ENCODE data around the gene TNFRSF6B. TPM values are rescaled to one million over a fixed set of nuclear protein-coding genes. Genes with fewer than 3 reads are reported as not detected.
"Not testable (repeated sequence)": the region's sequence is repeated elsewhere in the genome, so short reads cannot be mapped to it uniquely, and the experiment has no call there.

The TNFRSF6B gene
- total and polyA plus RNA-seq, 2 of the 4 experiments (the other 2 are of a cell fraction): 1.3 to 11.0 TPM

- H2BK5ac ChIP-seq (ENCODE audit: low read depth, low read length, poor library complexity, severe bottlenecking); H3K4me3 ChIP-seq (ENCODE audit: insufficient read depth, low read depth, low read length); H3K9me1 ChIP-seq (ENCODE audit: insufficient read depth, low read length); H3K27ac ChIP-seq (ENCODE audit: insufficient read depth, low read length); H2BK20ac ChIP-seq (ENCODE audit: low read depth, low read length); H3K79me1 ChIP-seq (ENCODE audit: low read depth in 1 of 2, low read length in 2 of 2); H3K4me2 ChIP-seq (ENCODE audit: low read depth, low read length); H2AK9ac ChIP-seq (replicated peaks; ENCODE audit: low read depth, low read length, poor library complexity); H3K14ac ChIP-seq (replicated peaks; ENCODE audit: low read depth, low read length); H3K56ac ChIP-seq (ENCODE audit: extremely low read depth, insufficient read depth, low read length); H3K9me3 ChIP-seq (ENCODE audit: control insufficient read depth, insufficient read depth, low read length); H4K91ac ChIP-seq (ENCODE audit: insufficient read depth, low read depth, low read length); dilution Hi-C loops (cut with HindIII; ENCODE audit: low sequenced_read_pairs, unreplicated experiment); DNase-seq; H2AFZ ChIP-seq (replicated peaks; ENCODE audit: low read length, poor library complexity); H3K23ac ChIP-seq (ENCODE audit: low read depth, low read length); H4K8ac ChIP-seq (ENCODE audit: low read depth in 2 of 2, low read length in 2 of 2); H2AK5ac ChIP-seq (ENCODE audit: low read depth, low read length); H3K18ac ChIP-seq (ENCODE audit: low read depth, low read length); POLR2A ChIA-PET (ENCODE audit: unreplicated experiment); H4K5ac ChIP-seq (ENCODE audit: low read depth, low read length); H3K9ac ChIP-seq (ENCODE audit: low read depth, low read length); in situ Hi-C loops (cut with MboI; ENCODE audit: low sequenced_read_pairs); H2BK15ac ChIP-seq (ENCODE audit: low read depth, low read length); H2BK120ac ChIP-seq (ENCODE audit: low read depth, low read length); H3K4me1 ChIP-seq (ENCODE audit: control insufficient read depth, insufficient read depth, low read length); H3K4ac ChIP-seq (ENCODE audit: low read depth, low read length); H3K36me3 ChIP-seq (ENCODE audit: control insufficient read depth, insufficient read depth, low read length); H3K27me3 ChIP-seq (ENCODE audit: control insufficient read depth, insufficient read depth, low read length); BruUV-seq (replicated peaks); ATAC-seq (ENCODE audit: low read depth): not testable (repeated sequence)
- intact Hi-C loops (cut with micrococcal nuclease): loop anchor here (10.0 kb wide), 1 partner anchor 116 kb away; the partner anchor contains the start of gene PTK6
- WGBS, 2 experiments (ENCODE audit: extremely low coverage in 2 of 2, insufficient read length in 1 of 2): no CpG with 5 or more reads among the region's 25 CpGs
- CTCF ChIA-PET: interaction anchor here (0.6 kb wide), 1 partner anchor 155 kb away, joined by 8 read pairs; no protein-coding TSS in a partner anchor
- peaks cover 14% of the 10 kb centered on the region for H4K20me1 ChIP-seq (ENCODE audit: insufficient read depth, low read length)
Measured at GRCh38 chr20:63650486-63650885, 46.0 kb upstream of the TNFRSF6B start.
